ENCODE measurements around the gene NKX3-2. TPM values are rescaled to one million over a fixed set of nuclear protein-coding genes. Genes with fewer than 3 reads are reported as not detected.

The NKX3-2 gene
- total and polyA plus RNA-seq, 2 of the 8 experiments (the other 6 are each of a cell fraction or from before 2014, with no cell fraction given), result 0.13 TPM; not detected in 1

GRCh38 chr4:13567125-13567524 is 22.8 kb upstream of the NKX3-2 start:
- no peak overlapping the region for H4K91ac ChIP-seq (replicated peaks; ENCODE audit: insufficient read length, low read length)
- POLR2A ChIA-PET (ENCODE audit: partially characterized antibody), result no interaction called here
- H4K5ac ChIP-seq (ENCODE audit: insufficient read length, low read depth, low read length), result no peak overlapping the region
- H3K79me2 ChIP-seq (ENCODE audit: control insufficient read depth in 1 of 2, insufficient read depth in 2 of 2, low read length in 2 of 2), result no peaks in the 10 kb centered on the region
- no peak overlapping the region for H3K23ac ChIP-seq (ENCODE audit: insufficient read length)
- H2BK120ac ChIP-seq (replicated peaks; ENCODE audit: low read depth, low read length), result no peak overlapping the region
- no peaks in the 10 kb centered on the region for H3K4me1 ChIP-seq (replicated peaks in 1 of 4; ENCODE audit: control insufficient read depth in 3 of 4, insufficient read depth in 4 of 4, low read length in 3 of 4)
- no peak overlapping the region for H3K4me3 ChIP-seq (ENCODE audit: extremely low read depth in 1 of 4, insufficient read depth in 2 of 4, low read depth in 3 of 4, low read length in 4 of 4)
- no peak overlapping the region for H2BK12ac ChIP-seq (ENCODE audit: low read depth, low read length)
- FAIRE-seq (no peak), DNase-seq (ENCODE audit: low read depth in 1 of 2, low spot score in 2 of 2) (no peak)
- no peak overlapping the region for H4K8ac ChIP-seq (ENCODE audit: extremely low read depth, insufficient read depth, low read length)
- H3K27me3 ChIP-seq (replicated peaks in 1 of 4; ENCODE audit: control insufficient read depth in 3 of 4, extremely low read depth in 1 of 4, insufficient read depth in 3 of 4, low read length in 3 of 4), result no peaks in the 10 kb centered on the region
- no peaks in the 10 kb centered on the region for H3K9me3 ChIP-seq (ENCODE audit: insufficient read depth in 2 of 2, low read depth in 1 of 2, low read length in 1 of 2)
- no peak overlapping the region for H3K14ac ChIP-seq (ENCODE audit: insufficient read length)
- WGBS, 2 experiments (ENCODE audit: extremely low coverage in 1 of 2, insufficient coverage in 1 of 2, insufficient read length in 1 of 2, insufficient replicate concordance in 2 of 2, low coverage in 1 of 2, low lambda C conversion rate in 2 of 2, missing lambda C conversion rate in 1 of 2), result 92% methylated on average over 5 of the region's 5 CpGs; no CpG with 5 or more reads in 1 of the 2 experiments
- H3K9ac ChIP-seq (replicated peaks in 1 of 4; ENCODE audit: extremely low read depth in 1 of 4, low read depth in 3 of 4, low read length in 3 of 4), result no peak overlapping the region
- peaks cover 4 to 22% (median 11%) of the 10 kb centered on the region in 4 experiments; a peak in 6 of 8 replicates for H3K36me3 ChIP-seq (ENCODE audit: control insufficient read depth in 2 of 4, insufficient read depth in 4 of 4, low read length in 3 of 4)
- TF ChIP-seq POLR2AphosphoS5 (IDR thresholded peaks at IDR 0.05; ENCODE audit: low read depth, low read length) (peak; percentile 42; the same call in 1 of the 2 replicates), BRCA1 (IDR thresholded peaks at IDR 0.05; ENCODE audit: low read depth, low read length) (no peak)
- H3K27ac ChIP-seq (ENCODE audit: low read depth, low read length), result no peak overlapping the region
- CTCF ChIA-PET (ENCODE audit: partially characterized antibody), result no interaction called here
- no peak overlapping the region for H2AFZ ChIP-seq (ENCODE audit: low read length)
- H3K23me2 ChIP-seq (ENCODE audit: low read depth, low read length), result no peaks in the 10 kb centered on the region; the same call in 1 of the 2 replicates
- H2BK20ac ChIP-seq (ENCODE audit: low read length), result no peak overlapping the region
- H2AK5ac ChIP-seq (ENCODE audit: low read depth, low read length), result no peak overlapping the region
- H4K20me1 ChIP-seq (replicated peaks in 1 of 2; ENCODE audit: control insufficient read depth in 1 of 2, insufficient read depth in 2 of 2, low read length in 2 of 2), result no peaks in the 10 kb centered on the region
- no peak overlapping the region for H2BK5ac ChIP-seq (ENCODE audit: low read depth, low read length)
- no peak overlapping the region for H3K4ac ChIP-seq (replicated peaks; ENCODE audit: insufficient read length, low read depth, low read length)
- no peak overlapping the region for H3K4me2 ChIP-seq (ENCODE audit: insufficient read depth in 1 of 2, low read depth in 2 of 2, low read length in 2 of 2)
- H3K79me1 ChIP-seq (ENCODE audit: low read depth, low read length), result no peaks in the 10 kb centered on the region
- no peak overlapping the region for H3K56ac ChIP-seq (replicated peaks; ENCODE audit: insufficient read length, low read depth, low read length)
- H2BK15ac ChIP-seq (ENCODE audit: low read length), result no peak overlapping the region
- no peak overlapping the region for H3K18ac ChIP-seq (ENCODE audit: extremely low read depth, low read length)

Data from H1 (cell line).